HL-60 (cell line): ENCODE data around the gene OR51E2.

ENCODE experiments used
- DNase-seq, 2 experiments: peaks; one replicate each; pipeline ENCODE4 v3.0.0-alpha.2; 2010 to 2020; ENCODE audit warnings: low read depth in 1 of 2, low spot score in 1 of 2
- H3K27ac ChIP-seq: fragments of 250-450 bp; sonication (Bioruptor Pico); replicated peaks from 2 replicates; pipeline ENCODE4 v1.5.1; 2020; ENCODE audit warnings: mild to moderate bottlenecking, moderate library complexity
- H3K27me3 ChIP-seq: fragments of 250-450 bp; sonication (Bioruptor Pico); 2 replicates; pipeline ENCODE4 v1.5.1; 2021; ENCODE audit warnings: mild to moderate bottlenecking, moderate library complexity; ENCODE audit not compliant: insufficient read depth, poor library complexity, severe bottlenecking
- H3K4me3 ChIP-seq: replicated peaks from 2 replicates; pipeline ENCODE4 v1.5.1; 2011; ENCODE audit warnings: mild to moderate bottlenecking, control low read depth, low read length; ENCODE audit not compliant: insufficient read depth
- GABPA ChIP-seq: IDR thresholded peaks from 2 replicates; pipeline ENCODE4 v1.6.1; 2012; ENCODE audit warnings: low read depth
- POLR2AphosphoS5 ChIP-seq: IDR thresholded peaks from 2 replicates; pipeline ENCODE4 v1.6.1; 2012; ENCODE audit warnings: low read depth
- REST ChIP-seq: IDR thresholded peaks from 2 replicates; pipeline ENCODE4 v1.6.1; 2012; ENCODE audit warnings: low read depth; ENCODE audit not compliant: insufficient replicate concordance
- SPI1 ChIP-seq: IDR thresholded peaks from 2 replicates; pipeline ENCODE4 v1.6.1; 2012; ENCODE audit warnings: low read depth, mild to moderate bottlenecking, borderline replicate concordance
- TF ChIP-seq, protein P1 (sequence below): IDR thresholded peaks from one replicate; pipeline ENCODE4 v1.5.1; 2011; ENCODE audit warnings: low read length, control low read depth, inconsistent platforms; ENCODE audit not compliant: insufficient read depth

The OR51E2 gene

GRCh38 chr11:4665424-4665823 is 32.2 kb downstream of the OR51E2 start:
- Histone ChIP-seq H3K27me3 (peaks cover 2% of the 10 kb centered on the region), H3K27ac (no peak overlapping the region), H3K4me3 (no peak overlapping the region)
- TF ChIP-seq GABPA: no peak
- no peak for TF ChIP-seq REST
- TF ChIP-seq POLR2AphosphoS5: no peak
- no peak for TF ChIP-seq SPI1
- TF ChIP-seq, protein P1, sequence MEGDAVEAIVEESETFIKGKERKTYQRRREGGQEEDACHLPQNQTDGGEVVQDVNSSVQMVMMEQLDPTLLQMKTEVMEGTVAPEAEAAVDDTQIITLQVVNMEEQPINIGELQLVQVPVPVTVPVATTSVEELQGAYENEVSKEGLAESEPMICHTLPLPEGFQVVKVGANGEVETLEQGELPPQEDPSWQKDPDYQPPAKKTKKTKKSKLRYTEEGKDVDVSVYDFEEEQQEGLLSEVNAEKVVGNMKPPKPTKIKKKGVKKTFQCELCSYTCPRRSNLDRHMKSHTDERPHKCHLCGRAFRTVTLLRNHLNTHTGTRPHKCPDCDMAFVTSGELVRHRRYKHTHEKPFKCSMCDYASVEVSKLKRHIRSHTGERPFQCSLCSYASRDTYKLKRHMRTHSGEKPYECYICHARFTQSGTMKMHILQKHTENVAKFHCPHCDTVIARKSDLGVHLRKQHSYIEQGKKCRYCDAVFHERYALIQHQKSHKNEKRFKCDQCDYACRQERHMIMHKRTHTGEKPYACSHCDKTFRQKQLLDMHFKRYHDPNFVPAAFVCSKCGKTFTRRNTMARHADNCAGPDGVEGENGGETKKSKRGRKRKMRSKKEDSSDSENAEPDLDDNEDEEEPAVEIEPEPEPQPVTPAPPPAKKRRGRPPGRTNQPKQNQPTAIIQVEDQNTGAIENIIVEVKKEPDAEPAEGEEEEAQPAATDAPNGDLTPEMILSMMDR: no peak
- no peak for DNase-seq

- Histone ChIP-seq H3K27ac (no peak overlapping the region), H3K4me3 (no peak overlapping the region), H3K27me3 (peaks cover 2% of the 10 kb centered on the region)
- DNase-seq: no peak
- no peak for TF ChIP-seq REST
- no peak for TF ChIP-seq POLR2AphosphoS5
- TF ChIP-seq, protein P1: no peak
- TF ChIP-seq SPI1: no peak
- no peak for TF ChIP-seq GABPA
Measured at GRCh38 chr11:4664786-4665185, 32.9 kb downstream of the OR51E2 start.

DNA sequence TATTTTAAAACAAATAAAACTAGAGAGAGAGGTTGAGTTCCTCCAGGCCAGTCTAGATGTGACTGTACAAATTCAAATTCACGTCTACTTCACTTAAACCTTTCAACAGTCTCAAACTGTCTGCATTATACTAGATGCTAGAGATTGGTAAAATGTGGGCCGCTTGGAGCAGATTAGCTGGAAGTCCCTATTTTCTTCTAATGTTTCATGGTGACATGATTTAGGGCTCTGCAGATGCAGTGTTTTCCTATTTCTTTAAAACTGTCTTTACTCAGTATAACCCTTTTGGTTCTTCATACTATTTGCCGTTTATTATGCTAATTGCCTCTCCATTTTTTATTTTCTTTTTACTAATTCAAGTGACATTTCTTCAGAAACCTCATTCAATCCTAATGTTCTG is 33.5 kb downstream of the OR51E2 start:
- peaks cover 2% of the 10 kb centered on the region for H3K27me3 ChIP-seq
- no peak for TF ChIP-seq REST
- TF ChIP-seq POLR2AphosphoS5: no peak
- TF ChIP-seq SPI1: no peak
- no peak for TF ChIP-seq GABPA
- TF ChIP-seq, protein P1: no peak
- no peak for DNase-seq
- no peak overlapping the region for H3K27ac ChIP-seq
- H3K4me3 ChIP-seq: no peak overlapping the region
